Measurements from ENCODE around the gene MOV10L1.

MOV10L1 gene

GRCh38 chr22:50089682-50090411 is at the start of gene MOV10L1:
Gene MOV10L1, plus strand, starts transcription at chr22:50090006. Its CDS starts 83 bp downstream, at chr22:50090089.
- no peak for DNase-seq (ENCODE audit: low spot score)

- DNase-seq (ENCODE audit: low spot score), result no peak
Observed at GRCh38 chr22:50040717-50041116, 49.1 kb upstream of the MOV10L1 start.

GRCh38 chr22:50041361-50042065 is 48.3 kb upstream of the MOV10L1 start:
- no peak for DNase-seq (ENCODE audit: low spot score)

- DNase-seq (ENCODE audit: low spot score), result no peak
Observed at GRCh38 chr22:50044485-50045118, 45.2 kb upstream of the MOV10L1 start.

GRCh38 chr22:50045211-50046018 is 44.4 kb upstream of the MOV10L1 start:
- no peak for DNase-seq (ENCODE audit: low spot score)

GRCh38 chr22:50046019-50046415 is 43.8 kb upstream of the MOV10L1 start:
- DNase-seq (ENCODE audit: low spot score), result no peak

GRCh38 chr22:50046481-50047245 is 43.1 kb upstream of the MOV10L1 start:
- no peak for DNase-seq (ENCODE audit: low spot score)

GRCh38 chr22:50047346-50047745 is 42.5 kb upstream of the MOV10L1 start:
- no peak for DNase-seq (ENCODE audit: low spot score)

GRCh38 chr22:50048061-50048765 is 41.6 kb upstream of the MOV10L1 start:
- DNase-seq (ENCODE audit: low spot score), result no peak

GRCh38 chr22:50048836-50049235 is 41.0 kb upstream of the MOV10L1 start:
- no peak for DNase-seq (ENCODE audit: low spot score)

GRCh38 chr22:50049299-50050195 is 40.3 kb upstream of the MOV10L1 start:
- DNase-seq (ENCODE audit: low spot score), result no peak

- no peak for DNase-seq (ENCODE audit: low spot score)
Observed at GRCh38 chr22:50051930-50052329, 37.9 kb upstream of the MOV10L1 start.

GRCh38 chr22:50053861-50054260 is 35.9 kb upstream of the MOV10L1 start:
- DNase-seq (ENCODE audit: low spot score), result no peak

GRCh38 chr22:50056214-50056972 is 33.4 kb upstream of the MOV10L1 start:
- no peak for DNase-seq (ENCODE audit: low spot score)

GRCh38 chr22:50057278-50058060 is 32.3 kb upstream of the MOV10L1 start:
- no peak for DNase-seq (ENCODE audit: low spot score)

GRCh38 chr22:50058061-50058905 is 31.5 kb upstream of the MOV10L1 start, which contains the start of gene TTLL8:
Gene TTLL8, minus strand, starts transcription at chr22:50058298.
- no peak for DNase-seq (ENCODE audit: low spot score)

All from ecto neural progenitor cell (in vitro differentiated cells).